DND-41 (cell line): Measurements from ENCODE around the gene SEPHS1.

ENCODE experiments used
- CTCF ChIP-seq: IDR thresholded peaks from 2 replicates; pipeline ENCODE4 v1.5.1; 2012; ENCODE audit warnings: borderline replicate concordance, low read length, moderate library complexity, mild to moderate bottlenecking; ENCODE audit not compliant: poor library complexity, severe bottlenecking; ENCODE audit errors: extremely low read depth
- EZH2 ChIP-seq: IDR thresholded peaks from 3 replicates; pipeline ENCODE4 v1.6.1; 2012; ENCODE audit warnings: borderline replicate concordance, low read depth, mild to moderate bottlenecking, moderate library complexity, low read length, inconsistent platforms; ENCODE audit not compliant: severe bottlenecking

GRCh38 chr10:13337128-13337826 is 10.8 kb downstream of the SEPHS1 start:
- TF ChIP-seq CTCF = no peak
- TF ChIP-seq EZH2 = no peak
